Activated CD4-positive, alpha-beta T cell treated with anti-CD3 and anti-CD28 coated beads, Interleukin-2, amount 10 ng/mL, durations not matched to agents 24 days and 14 days (primary cell): Measurements from ENCODE around the gene KRTAP4-8. TPM values are rescaled to one million over a fixed set of nuclear protein-coding genes. Genes with fewer than 3 reads are reported as not detected.
"Not testable (repeated sequence)": the region's sequence is repeated elsewhere in the genome, so short reads cannot be mapped to it uniquely, and the experiment has no call there.

ENCODE experiments used
- DNase-seq: peaks from one replicate; pipeline ENCODE4 v3.0.0; 2022
- H3K27ac Mint-ChIP-seq: one replicate; pipeline ENCODE4 v1.8.0; 2022; ENCODE audit warnings: mild to moderate bottlenecking, mixed read lengths
- H3K27me3 Mint-ChIP-seq: one replicate; pipeline ENCODE4 v1.8.0; 2022; ENCODE audit warnings: mixed read lengths
- H3K36me3 Mint-ChIP-seq: one replicate; pipeline ENCODE4 v1.8.0; 2022; ENCODE audit warnings: low read depth, mild to moderate bottlenecking, mixed read lengths
- H3K4me1 Mint-ChIP-seq: one replicate; pipeline ENCODE4 v1.8.0; 2021; ENCODE audit warnings: mixed read lengths
- H3K4me3 Mint-ChIP-seq: one replicate; pipeline ENCODE4 v1.8.0; 2022; ENCODE audit warnings: mild to moderate bottlenecking, moderate library complexity, mixed read lengths
- H3K9me3 Mint-ChIP-seq: one replicate; pipeline ENCODE4 v1.8.0; 2021; ENCODE audit warnings: mixed read lengths
- intact Hi-C: fragments of 100-400 bp; cut with micrococcal nuclease; formaldehyde crosslinking; loops from one replicate; pipeline ENCODE4 v1.15.1; 2023
- total RNA-seq: library from RNA; stranded (reverse); gene quantifications from 2 replicates; pipeline ENCODE4 v1.2.3, GENCODE V29; 2022

KRTAP4-8 gene
- total RNA-seq, 1 donor from 2014 or later: not detected

- Mint-ChIP-seq H3K4me1 (no peaks in the 10 kb centered on the region), H3K9me3 (no peaks in the 10 kb centered on the region), H3K4me3 (no peak overlapping the region), H3K36me3 (no peaks in the 10 kb centered on the region), H3K27me3 (peaks cover 11% of the 10 kb centered on the region), H3K27ac (no peak overlapping the region)
- intact Hi-C loops: no loop called here
- no peak for DNase-seq
Measured at GRCh38 chr17:41098481-41098880, 539 bp upstream of the KRTAP4-8 start.

- Mint-ChIP-seq H3K27ac (no peak overlapping the region), H3K4me3 (no peak overlapping the region), H3K27me3 (peaks cover 10% of the 10 kb centered on the region), H3K4me1 (no peaks in the 10 kb centered on the region), H3K9me3 (no peaks in the 10 kb centered on the region), H3K36me3 (no peaks in the 10 kb centered on the region)
- intact Hi-C loops: no loop called here
- no peak for DNase-seq
Measured at GRCh38 chr17:41096055-41096454, 1.9 kb downstream of the KRTAP4-8 start.

GRCh38 chr17:41088760-41089352 is 9.1 kb downstream of the KRTAP4-8 start:
- H3K4me1 Mint-ChIP-seq, H3K27ac Mint-ChIP-seq, H3K27me3 Mint-ChIP-seq, H3K9me3 Mint-ChIP-seq, intact Hi-C loops, DNase-seq, H3K4me3 Mint-ChIP-seq, H3K36me3 Mint-ChIP-seq: not testable (repeated sequence)

- peaks cover 16% of the 10 kb centered on the region for H3K27me3 Mint-ChIP-seq
- H3K9me3 Mint-ChIP-seq, DNase-seq, intact Hi-C loops, H3K4me1 Mint-ChIP-seq, H3K36me3 Mint-ChIP-seq, H3K4me3 Mint-ChIP-seq, H3K27ac Mint-ChIP-seq: not testable (repeated sequence)
Measured at GRCh38 chr17:41084100-41084856, 13.7 kb downstream of the KRTAP4-8 start, which contains the start of gene KRTAP4-7. TSS of gene KRTAP4-7 (plus strand) at chr17:41084150. CDS start at chr17:41084207, 57 bp downstream.

- H3K9me3 Mint-ChIP-seq, H3K4me1 Mint-ChIP-seq, H3K27ac Mint-ChIP-seq, H3K36me3 Mint-ChIP-seq, intact Hi-C loops, H3K4me3 Mint-ChIP-seq, DNase-seq: not testable (repeated sequence)
- H3K27me3 Mint-ChIP-seq: peaks cover 17% of the 10 kb centered on the region
Measured at GRCh38 chr17:41083427-41083826, 14.5 kb downstream of the KRTAP4-8 start.

DNA sequence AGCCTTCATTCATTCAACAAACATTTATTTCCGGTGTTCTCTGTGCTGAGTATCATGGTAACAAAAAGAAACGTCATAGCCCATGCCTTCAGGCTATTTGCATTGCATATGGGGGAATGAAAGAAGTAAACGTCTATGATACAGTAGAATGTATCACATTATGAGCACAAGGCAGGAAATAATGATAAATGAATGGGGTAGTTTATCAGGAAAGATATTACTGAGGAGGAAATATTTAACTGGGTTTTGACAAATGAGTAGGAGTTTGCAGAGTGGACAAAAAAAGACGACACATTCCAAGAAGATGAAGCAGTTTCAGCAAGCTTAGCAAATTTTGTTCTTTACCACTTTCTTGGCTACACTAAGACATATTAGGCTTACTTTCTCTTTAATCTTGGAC is 15.3 kb downstream of the KRTAP4-8 start:
- Mint-ChIP-seq H3K9me3 (no peaks in the 10 kb centered on the region), H3K36me3 (no peaks in the 10 kb centered on the region), H3K4me1 (no peaks in the 10 kb centered on the region), H3K27me3 (peaks cover 20% of the 10 kb centered on the region), H3K4me3 (no peak overlapping the region), H3K27ac (no peak overlapping the region)
- DNase-seq: no peak
- intact Hi-C loops: no loop called here

GRCh38 chr17:41076788-41077187 is 21.2 kb downstream of the KRTAP4-8 start:
- no peak overlapping the region for H3K4me3 Mint-ChIP-seq
- H3K27me3 Mint-ChIP-seq: peaks cover 26% of the 10 kb centered on the region
- H3K27ac Mint-ChIP-seq: no peak overlapping the region
- no peaks in the 10 kb centered on the region for H3K36me3 Mint-ChIP-seq
- no peaks in the 10 kb centered on the region for H3K4me1 Mint-ChIP-seq
- no peak for DNase-seq
- intact Hi-C loops: no loop called here
- H3K9me3 Mint-ChIP-seq: no peaks in the 10 kb centered on the region

GRCh38 chr17:41073676-41074075 is 24.3 kb downstream of the KRTAP4-8 start:
- Mint-ChIP-seq H3K4me1 (no peaks in the 10 kb centered on the region), H3K36me3 (no peaks in the 10 kb centered on the region), H3K9me3 (no peaks in the 10 kb centered on the region), H3K4me3 (no peak overlapping the region), H3K27me3 (peaks cover 22% of the 10 kb centered on the region), H3K27ac (no peak overlapping the region)
- intact Hi-C loops: no loop called here
- no peak for DNase-seq

DNA sequence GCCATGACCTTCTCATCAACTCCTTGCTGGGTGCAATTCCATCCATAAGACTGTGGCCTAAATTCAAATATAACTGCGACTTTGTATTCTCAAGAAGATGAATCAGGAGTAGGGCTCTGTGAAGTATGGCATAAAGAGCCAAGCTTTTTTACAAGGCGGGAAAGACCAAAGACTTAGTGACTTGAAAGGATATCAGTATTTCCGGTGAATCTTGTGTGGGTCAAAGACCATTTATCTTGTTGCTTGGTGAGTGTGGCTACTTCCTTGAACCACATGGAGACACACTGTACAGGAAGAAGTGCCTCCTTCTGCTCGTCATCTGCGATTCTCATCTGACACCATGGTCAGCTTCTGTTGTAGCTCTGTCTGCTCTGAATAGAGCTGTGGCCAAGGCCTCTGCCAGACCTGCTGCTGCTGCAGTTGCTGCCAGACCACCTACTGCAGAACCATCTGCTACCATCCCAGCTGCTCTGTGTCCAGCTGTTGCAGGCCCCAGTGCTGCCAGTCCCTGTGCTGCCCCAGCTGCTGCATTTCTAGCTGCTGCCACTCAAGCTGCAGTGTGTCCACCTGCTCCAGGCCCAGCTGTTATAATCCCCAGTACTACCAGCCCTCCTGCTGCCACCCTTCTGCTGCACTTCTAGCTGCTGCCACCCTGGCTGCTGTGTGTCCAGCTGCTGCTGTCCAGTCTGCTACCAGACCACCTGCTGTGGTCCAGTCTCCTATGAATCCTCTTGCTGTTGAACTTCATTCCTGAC is 26.2 kb downstream of the KRTAP4-8 start:
- Mint-ChIP-seq H3K36me3 (no peaks in the 10 kb centered on the region), H3K4me3 (no peak overlapping the region)
- intact Hi-C loops: no loop called here

GRCh38 chr17:41069031-41069430 is 28.9 kb downstream of the KRTAP4-8 start:
- H3K4me1 Mint-ChIP-seq: no peaks in the 10 kb centered on the region
- no peak for DNase-seq
- no peak overlapping the region for H3K4me3 Mint-ChIP-seq
- H3K9me3 Mint-ChIP-seq: no peaks in the 10 kb centered on the region
- intact Hi-C loops: no loop called here
- H3K36me3 Mint-ChIP-seq: no peaks in the 10 kb centered on the region
- H3K27me3 Mint-ChIP-seq: peaks cover 2% of the 10 kb centered on the region
- H3K27ac Mint-ChIP-seq: no peak overlapping the region

More for the DNA sequence above, 26.2 kb downstream of the KRTAP4-8 start:
- H3K27me3 Mint-ChIP-seq: peaks cover 16% of the 10 kb centered on the region
- H3K4me1 Mint-ChIP-seq: no peaks in the 10 kb centered on the region
- no peak overlapping the region for H3K27ac Mint-ChIP-seq
- no peaks in the 10 kb centered on the region for H3K9me3 Mint-ChIP-seq
- DNase-seq: no peak

DNA sequence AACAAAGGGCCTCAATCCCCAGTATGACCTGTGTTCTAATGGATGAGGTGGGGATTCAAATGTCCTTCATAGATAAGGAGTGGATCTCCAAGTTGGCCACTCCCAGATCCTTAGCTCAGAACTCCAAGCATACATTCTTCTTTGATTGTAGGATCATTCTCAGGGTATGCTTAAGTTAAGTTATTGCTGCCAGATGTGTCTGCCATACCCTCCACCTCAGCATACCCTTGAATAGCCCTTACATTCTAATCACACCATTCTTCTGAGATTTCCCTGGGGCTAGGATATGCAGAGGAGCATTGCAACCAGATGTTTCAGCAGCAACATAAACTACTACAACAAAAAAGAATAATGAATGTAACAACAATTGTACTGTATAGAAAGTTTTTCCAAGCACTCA is 30.7 kb downstream of the KRTAP4-8 start:
- Mint-ChIP-seq H3K9me3 (no peaks in the 10 kb centered on the region), H3K4me3 (no peak overlapping the region), H3K27me3 (peaks cover 4% of the 10 kb centered on the region), H3K4me1 (no peaks in the 10 kb centered on the region), H3K36me3 (no peaks in the 10 kb centered on the region), H3K27ac (no peak overlapping the region)
- DNase-seq: no peak
- intact Hi-C loops: no loop called here

DNA sequence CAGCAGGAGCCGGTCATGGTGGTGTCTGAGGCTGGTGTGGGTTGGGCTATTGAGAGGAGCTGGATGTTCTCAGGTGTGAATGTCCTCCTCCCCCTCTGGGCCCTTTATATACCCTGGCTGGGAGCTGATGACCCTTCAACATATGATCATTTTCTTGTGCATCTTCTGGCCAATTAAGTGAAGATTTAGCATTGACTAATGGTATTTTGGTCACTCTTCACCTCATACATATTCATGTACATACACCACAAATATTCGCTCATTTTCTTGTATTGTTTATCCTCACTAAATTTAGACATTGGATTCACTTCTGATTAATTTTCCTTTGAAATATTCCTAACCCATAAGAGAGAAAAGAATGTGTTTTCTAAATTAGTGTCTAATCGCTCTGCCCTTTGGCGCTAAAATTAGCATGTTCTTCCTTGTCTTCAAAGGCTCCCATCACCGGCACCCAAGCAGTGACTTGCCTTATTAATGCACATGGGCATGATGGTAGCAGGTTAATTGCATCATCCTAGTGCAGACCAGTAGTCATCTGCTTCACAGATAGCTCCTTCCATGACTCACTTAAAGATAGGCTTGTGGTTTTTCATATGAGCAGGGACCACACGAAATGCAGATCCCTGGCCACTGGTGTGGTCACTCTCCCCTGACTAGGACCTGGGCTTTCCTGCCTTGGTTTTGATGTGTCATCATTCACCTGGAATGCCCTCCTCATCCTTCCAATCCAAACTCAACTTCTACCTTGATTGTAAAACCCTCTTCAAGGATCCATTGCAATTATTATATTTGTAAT is 31.9 kb downstream of the KRTAP4-8 start, which contains the start of gene KRTAP2-4:
Gene KRTAP2-4 (minus strand): TSS at position 51 of the 796 bp plus-strand sequence. CDS start 34 bp downstream, at position 17.
- Mint-ChIP-seq H3K27ac (no peak within 1 kb of the TSS), H3K4me3 (no peak within 1 kb of the TSS), H3K27me3 (peaks cover 7% of the 10 kb centered on the region), H3K9me3 (no peaks in the 10 kb centered on the region), H3K36me3 (no peaks in the 10 kb centered on the region), H3K4me1 (no peaks in the 10 kb centered on the region)
- intact Hi-C loops: no loop called here
- no peak for DNase-seq

DNA sequence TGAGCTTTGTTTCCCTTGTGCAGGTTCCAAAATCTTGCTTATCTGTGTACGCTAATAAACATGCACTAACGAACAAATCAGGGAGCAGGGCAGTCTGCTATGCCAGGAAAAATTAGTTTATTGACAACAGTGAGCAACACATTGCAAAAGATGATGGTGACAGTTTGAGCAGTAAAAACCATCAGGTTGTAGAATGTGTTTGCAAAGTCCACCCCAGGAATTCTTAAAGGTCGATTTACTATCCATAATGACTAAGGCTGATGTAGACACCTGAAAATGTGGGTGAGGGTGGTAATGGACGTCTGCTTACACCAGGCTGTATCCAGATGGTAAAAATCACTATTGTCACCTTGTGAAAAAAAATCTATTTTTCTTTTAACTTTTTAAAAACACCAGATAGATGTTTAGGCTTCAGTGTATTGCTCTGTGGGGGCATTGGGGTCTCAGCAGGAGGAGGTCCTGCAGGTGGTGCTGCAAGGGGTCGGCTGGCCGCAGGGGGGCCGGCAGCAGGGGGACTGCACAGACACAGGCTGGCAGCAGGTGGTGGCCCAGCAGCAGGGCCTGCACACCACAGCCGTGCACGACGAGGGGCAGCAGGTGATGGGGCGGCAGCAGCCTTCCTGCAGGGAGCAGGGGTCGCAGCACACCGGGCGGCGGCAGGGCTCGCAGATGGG is 32.8 kb downstream of the KRTAP4-8 start:
- H3K4me1 Mint-ChIP-seq, H3K27ac Mint-ChIP-seq, DNase-seq, H3K4me3 Mint-ChIP-seq, intact Hi-C loops, H3K36me3 Mint-ChIP-seq, H3K9me3 Mint-ChIP-seq: not testable (repeated sequence)
- H3K27me3 Mint-ChIP-seq: peaks cover 15% of the 10 kb centered on the region
